Activated T-cell treated with anti-CD3 and anti-CD28 coated beads, Interleukin-2, amount 50 U/mL, for 72 hours (primary cell): ENCODE measurements around the gene RERGL. TPM values are rescaled to one million over a fixed set of nuclear protein-coding genes. Genes with fewer than 3 reads are reported as not detected.

ENCODE experiments used
- ATAC-seq, 2 donors: fragments of 150-1000 bp; cut with Tn5 transposase; replicated peaks in 1 of 2; 2 replicates each; pipeline ENCODE4 v1.10.0; 2021; ENCODE audit warnings: moderate library complexity in 2 of 2, mild to moderate bottlenecking in 1 of 2
- DNase-seq, 2 donors: peaks; one replicate each; pipeline ENCODE4 v3.0.0; 2021 to 2022; ENCODE audit warnings: mixed read lengths in 1 of 2
- H3K27ac Mint-ChIP-seq: one replicate; pipeline ENCODE4 v1.8.0; 2022; ENCODE audit warnings: mild to moderate bottlenecking, moderate library complexity, mixed read lengths
- H3K27me3 Mint-ChIP-seq: one replicate; pipeline ENCODE4 v1.8.0; 2022; ENCODE audit warnings: low read depth, mixed read lengths
- H3K36me3 Mint-ChIP-seq, 2 donors: one replicate each; pipeline ENCODE4 v1.8.0; 2022; ENCODE audit warnings: mixed read lengths in 2 of 2, mild to moderate bottlenecking in 1 of 2; ENCODE audit not compliant: insufficient read depth in 2 of 2
- H3K4me1 Mint-ChIP-seq: one replicate; pipeline ENCODE4 v1.8.0; 2022; ENCODE audit warnings: low read depth, mixed read lengths
- H3K4me3 Mint-ChIP-seq, 2 donors: one replicate each; pipeline ENCODE4 v1.8.0; 2022; ENCODE audit warnings: mild to moderate bottlenecking in 2 of 2, mixed read lengths in 2 of 2, moderate library complexity in 2 of 2
- H3K9me3 Mint-ChIP-seq, 2 donors: one replicate each; pipeline ENCODE4 v1.8.0; 2022; ENCODE audit warnings: mixed read lengths in 2 of 2
- total RNA-seq, 2 donors: library from RNA; stranded (reverse); gene quantifications; one replicate each; pipeline ENCODE4 v1.2.3, GENCODE V29; 2022

The RERGL gene
- not detected for total RNA-seq

DNA sequence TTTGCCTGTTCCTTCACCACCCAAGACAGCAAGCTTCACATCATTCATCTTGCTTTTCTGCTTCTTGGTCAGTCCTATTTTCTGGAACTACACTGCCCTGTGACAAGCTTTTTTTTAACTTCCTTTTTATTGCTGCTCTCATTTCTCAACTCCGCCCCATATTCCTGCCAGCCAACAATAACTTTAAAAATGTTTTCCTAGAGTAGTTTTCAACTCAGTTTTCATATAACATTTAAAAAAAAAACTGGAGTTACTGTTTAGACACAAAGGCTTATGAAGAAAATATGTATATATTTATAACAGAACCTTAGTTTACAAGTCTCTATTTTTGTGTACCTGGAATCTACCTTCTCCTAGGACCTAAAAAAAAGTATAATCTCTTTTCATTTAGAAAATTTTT is at the start of gene RERGL:
Gene RERGL, minus strand, starts transcription at position 101 of the 400 bp plus-strand sequence. Its CDS starts 53 bp downstream, at position 48.
- no peak for ATAC-seq
- H3K4me3 Mint-ChIP-seq = no peak within 1 kb of the TSS
- DNase-seq = no peak
- H3K36me3 Mint-ChIP-seq = no peaks in the 10 kb centered on the region
- H3K4me1 Mint-ChIP-seq = no peaks in the 10 kb centered on the region
- no peaks in the 10 kb centered on the region for H3K27me3 Mint-ChIP-seq
- no peak within 1 kb of the TSS for H3K27ac Mint-ChIP-seq
- peaks cover 7 to 8% of the 10 kb centered on the region in 2 donors for H3K9me3 Mint-ChIP-seq

GRCh38 chr12:18139254-18139653 is 49.3 kb upstream of the RERGL start:
- H3K27me3 Mint-ChIP-seq = no peaks in the 10 kb centered on the region
- peaks cover 0 to 2% of the 10 kb centered on the region in 2 donors for H3K9me3 Mint-ChIP-seq
- H3K4me3 Mint-ChIP-seq = no peak overlapping the region
- no peaks in the 10 kb centered on the region for H3K4me1 Mint-ChIP-seq
- H3K27ac Mint-ChIP-seq = no peak overlapping the region
- DNase-seq (no peak), ATAC-seq (no peak)
- no peaks in the 10 kb centered on the region for H3K36me3 Mint-ChIP-seq

DNA sequence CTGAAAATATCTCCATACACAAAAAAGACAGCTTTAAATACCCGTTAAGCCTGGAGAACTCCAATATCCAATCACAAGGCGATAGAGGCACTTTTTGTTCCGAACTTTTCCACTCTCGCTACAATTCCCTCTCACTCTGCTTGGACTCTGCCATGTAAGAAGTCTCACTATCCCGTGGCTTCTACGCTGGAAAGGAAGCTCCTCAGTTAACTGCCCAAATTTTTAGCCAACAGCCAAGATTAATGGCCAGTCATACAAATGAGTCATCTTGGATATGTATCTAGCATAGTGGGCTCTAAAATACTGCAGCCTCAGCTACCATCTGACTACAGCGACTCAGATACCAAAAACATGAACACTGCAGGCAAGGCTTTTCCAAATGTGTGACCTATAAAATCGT is 45.5 kb upstream of the RERGL start:
- ATAC-seq = no peak
- no peak for DNase-seq
- peaks cover 0 to 2% of the 10 kb centered on the region in 2 donors for H3K9me3 Mint-ChIP-seq
- no peak overlapping the region for H3K4me3 Mint-ChIP-seq
- no peaks in the 10 kb centered on the region for H3K4me1 Mint-ChIP-seq
- no peaks in the 10 kb centered on the region for H3K36me3 Mint-ChIP-seq
- H3K27ac Mint-ChIP-seq = no peak overlapping the region
- no peaks in the 10 kb centered on the region for H3K27me3 Mint-ChIP-seq

DNA sequence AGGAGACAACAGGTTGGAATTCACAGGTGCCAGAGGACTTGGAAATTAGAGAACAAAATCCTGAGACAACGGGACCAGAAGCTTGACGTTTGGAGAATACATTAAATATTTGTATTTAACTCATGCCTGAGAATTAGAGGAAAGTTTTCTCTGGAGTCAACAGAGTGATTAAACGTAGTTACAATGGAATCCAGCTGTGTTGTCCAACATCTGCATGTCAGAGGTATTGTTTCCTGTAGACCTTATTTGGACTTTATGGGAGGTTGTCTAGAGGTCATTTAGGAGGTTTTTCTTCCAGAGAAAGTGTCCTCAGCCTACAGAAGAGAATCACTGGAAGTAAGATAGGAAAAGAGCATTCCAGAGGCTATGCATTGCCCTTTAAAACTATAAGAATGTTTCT is 45.1 kb upstream of the RERGL start:
- H3K27me3 Mint-ChIP-seq = no peaks in the 10 kb centered on the region
- H3K36me3 Mint-ChIP-seq = no peaks in the 10 kb centered on the region
- ATAC-seq = no peak
- no peaks in the 10 kb centered on the region for H3K4me1 Mint-ChIP-seq
- no peak for DNase-seq
- peaks cover 0 to 2% of the 10 kb centered on the region in 2 donors for H3K9me3 Mint-ChIP-seq
- H3K27ac Mint-ChIP-seq = no peak overlapping the region
- no peak overlapping the region for H3K4me3 Mint-ChIP-seq

GRCh38 chr12:18130851-18131250 is 40.9 kb upstream of the RERGL start:
- ATAC-seq (no peak), DNase-seq (no peak)

DNA sequence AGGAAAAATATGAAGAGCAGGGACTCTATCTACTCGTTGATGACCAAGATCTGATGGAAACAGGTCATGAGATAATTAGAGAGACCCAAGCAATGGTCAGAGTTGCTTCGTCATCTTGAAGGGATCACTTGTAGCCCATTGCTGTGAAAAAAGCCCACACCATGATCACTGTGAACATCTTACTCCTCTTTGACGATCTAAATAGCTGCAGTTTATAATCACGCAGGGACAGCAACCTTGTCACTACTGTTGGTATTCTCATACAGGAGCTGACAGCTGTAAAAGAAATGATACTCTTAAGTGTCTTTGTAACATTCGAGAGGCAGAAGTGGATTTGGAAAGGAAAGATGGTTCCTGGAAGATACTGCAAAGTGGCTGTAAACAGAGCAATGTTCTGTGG is 33.7 kb upstream of the RERGL start:
- no peak for ATAC-seq
- H3K27ac Mint-ChIP-seq = no peak overlapping the region
- no peaks in the 10 kb centered on the region for H3K27me3 Mint-ChIP-seq
- no peaks in the 10 kb centered on the region for H3K4me1 Mint-ChIP-seq
- no peak for DNase-seq
- peaks cover 7 to 10% of the 10 kb centered on the region in 2 donors for H3K9me3 Mint-ChIP-seq
- peaks cover 3 to 4% of the 10 kb centered on the region in 2 donors for H3K36me3 Mint-ChIP-seq
- H3K4me3 Mint-ChIP-seq = no peak overlapping the region

More at GRCh38 chr12:18130851-18131250, 40.9 kb upstream of the RERGL start:
- Mint-ChIP-seq H3K27me3 (no peaks in the 10 kb centered on the region), H3K9me3 (peaks cover 9 to 11% of the 10 kb centered on the region in 2 donors), H3K4me1 (no peaks in the 10 kb centered on the region), H3K36me3 (peaks cover 3 to 6% of the 10 kb centered on the region in 2 donors), H3K27ac (no peak overlapping the region), H3K4me3 (no peak overlapping the region)

DNA sequence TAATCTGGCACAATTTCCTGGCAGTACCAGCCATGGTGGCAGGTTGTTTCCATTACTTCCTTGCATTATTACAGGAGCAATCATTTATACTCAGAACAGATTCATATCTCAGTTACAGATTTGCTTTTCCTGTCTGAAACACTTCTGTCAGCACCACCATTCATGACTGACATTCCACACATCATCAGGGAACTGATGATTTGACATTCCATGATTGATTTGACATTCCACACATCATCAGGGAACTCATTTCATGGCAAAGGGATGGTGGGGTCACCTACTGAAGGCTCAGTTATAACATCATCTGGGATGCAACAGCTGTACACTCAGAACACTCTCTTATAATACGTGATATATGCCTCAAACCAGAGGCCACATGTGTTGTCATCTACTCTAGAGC is 30.9 kb upstream of the RERGL start:
- Mint-ChIP-seq H3K9me3 (peaks cover 0 to 3% of the 10 kb centered on the region in 2 donors), H3K4me3 (no peak overlapping the region), H3K4me1 (no peaks in the 10 kb centered on the region), H3K27ac (no peak overlapping the region), H3K27me3 (no peaks in the 10 kb centered on the region), H3K36me3 (no peaks in the 10 kb centered on the region)
- ATAC-seq = no peak
- no peak for DNase-seq

DNA sequence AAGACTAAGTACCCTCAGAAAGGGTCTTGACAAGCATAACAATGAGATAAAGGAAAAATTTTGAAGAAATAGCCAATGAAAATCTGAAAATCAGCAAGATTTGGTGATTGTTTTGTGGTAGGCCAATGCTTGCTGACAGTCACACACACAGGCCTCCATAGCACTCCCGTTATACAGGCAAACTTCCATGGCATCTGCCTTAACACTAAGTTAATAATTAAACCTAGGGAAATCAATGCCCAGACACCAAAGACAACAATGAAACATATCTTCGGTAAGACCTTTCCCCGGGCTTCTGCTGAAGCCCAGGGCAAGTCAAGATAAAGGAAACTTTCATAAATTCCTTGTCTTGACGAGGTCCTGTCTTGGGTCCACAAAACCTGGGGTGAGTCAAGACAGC is 18.6 kb upstream of the RERGL start:
- ATAC-seq = no peak
- Mint-ChIP-seq H3K36me3 (no peaks in the 10 kb centered on the region), H3K27ac (no peak overlapping the region), H3K4me3 (no peak overlapping the region), H3K4me1 (no peaks in the 10 kb centered on the region), H3K9me3 (no peaks in the 10 kb centered on the region), H3K27me3 (no peaks in the 10 kb centered on the region)
- no peak for DNase-seq

GRCh38 chr12:18103624-18104023 is 13.6 kb upstream of the RERGL start:
- peaks cover 0 to 2% of the 10 kb centered on the region in 2 donors for H3K9me3 Mint-ChIP-seq
- H3K36me3 Mint-ChIP-seq = peaks cover 0 to 2% of the 10 kb centered on the region in 2 donors
- no peaks in the 10 kb centered on the region for H3K27me3 Mint-ChIP-seq
- H3K27ac Mint-ChIP-seq = no peak overlapping the region
- no peak for ATAC-seq
- no peak for DNase-seq
- H3K4me1 Mint-ChIP-seq = no peaks in the 10 kb centered on the region
- H3K4me3 Mint-ChIP-seq = no peak overlapping the region

GRCh38 chr12:18101043-18101442 is 11.1 kb upstream of the RERGL start:
- ATAC-seq (no peak), DNase-seq (no peak)
- no peaks in the 10 kb centered on the region for H3K4me1 Mint-ChIP-seq
- no peaks in the 10 kb centered on the region for H3K27me3 Mint-ChIP-seq
- no peak overlapping the region for H3K4me3 Mint-ChIP-seq
- H3K27ac Mint-ChIP-seq = no peak overlapping the region
- H3K36me3 Mint-ChIP-seq = peaks cover 0 to 2% of the 10 kb centered on the region in 2 donors
- H3K9me3 Mint-ChIP-seq = peaks cover 0 to 2% of the 10 kb centered on the region in 2 donors

- Mint-ChIP-seq H3K4me3 (no peak overlapping the region), H3K27me3 (no peaks in the 10 kb centered on the region), H3K4me1 (no peaks in the 10 kb centered on the region), H3K36me3 (no peaks in the 10 kb centered on the region), H3K27ac (no peak overlapping the region), H3K9me3 (peaks cover 0 to 4% of the 10 kb centered on the region in 2 donors)
- DNase-seq (no peak), ATAC-seq (no peak)
Observed at GRCh38 chr12:18084080-18084479, 5.9 kb downstream of the RERGL start.

GRCh38 chr12:18079541-18080246 is 10.3 kb downstream of the RERGL start:
- no peak for ATAC-seq
- no peak for DNase-seq
- no peak overlapping the region for H3K4me3 Mint-ChIP-seq
- H3K36me3 Mint-ChIP-seq = no peaks in the 10 kb centered on the region
- no peaks in the 10 kb centered on the region for H3K4me1 Mint-ChIP-seq
- H3K9me3 Mint-ChIP-seq = peaks cover 3 to 4% of the 10 kb centered on the region in 2 donors
- no peaks in the 10 kb centered on the region for H3K27me3 Mint-ChIP-seq
- H3K27ac Mint-ChIP-seq = no peak overlapping the region

DNA sequence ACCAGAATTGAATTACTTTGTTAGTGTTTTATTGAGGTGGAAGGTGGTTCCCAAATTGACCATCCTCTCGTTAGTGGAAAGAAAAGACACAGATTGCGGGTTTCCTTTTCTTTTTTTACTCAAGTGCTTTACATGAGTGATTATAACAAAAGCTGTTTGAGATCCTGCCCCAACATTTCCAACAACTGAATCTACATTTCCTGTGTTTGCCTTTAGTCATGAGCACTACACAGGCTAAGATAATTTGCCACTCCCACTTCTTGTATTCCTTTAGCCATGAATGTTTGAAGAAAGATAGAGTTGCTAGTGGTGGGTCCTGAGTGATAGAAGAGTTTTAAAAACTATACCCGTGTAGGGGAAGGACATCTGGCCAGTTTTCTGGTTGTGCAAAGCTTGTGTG is 16.0 kb downstream of the RERGL start:
- Mint-ChIP-seq H3K4me3 (no peak overlapping the region), H3K36me3 (no peaks in the 10 kb centered on the region), H3K27ac (no peak overlapping the region), H3K27me3 (no peaks in the 10 kb centered on the region), H3K4me1 (no peaks in the 10 kb centered on the region), H3K9me3 (peaks cover 3 to 4% of the 10 kb centered on the region in 2 donors)
- ATAC-seq (no peak), DNase-seq (no peak)

- ATAC-seq (no peak), DNase-seq (no peak)
- peaks cover 3% of the 10 kb centered on the region in 2 donors for H3K9me3 Mint-ChIP-seq
- no peak overlapping the region for H3K27ac Mint-ChIP-seq
- no peaks in the 10 kb centered on the region for H3K36me3 Mint-ChIP-seq
- H3K27me3 Mint-ChIP-seq = no peaks in the 10 kb centered on the region
- no peaks in the 10 kb centered on the region for H3K4me1 Mint-ChIP-seq
- H3K4me3 Mint-ChIP-seq = no peak overlapping the region
Observed at GRCh38 chr12:18072723-18073122, 17.3 kb downstream of the RERGL start.
